A549 (cell line): ENCODE results near the gene PRRC1. TPM values are rescaled to one million over a fixed set of nuclear protein-coding genes. Genes with fewer than 3 reads are reported as not detected.

Experiments
- ATAC-seq, 2 experiments: fragments of 200-7000 bp in 1 of 2; fragments of >200 bp in 1 of 2; cut with Nextera tagmentation in 1 of 2; cut with Tn5 transposase in 1 of 2; 3 replicates each; pipeline versions ENCODE4 v1.8.0 to v1.9.1; 2018 to 2020; ENCODE audit warnings: mild to moderate bottlenecking in 1 of 2, moderate library complexity in 1 of 2
- CTCF ChIA-PET: fragments of 300-600 bp; sonication (Branson Sonifier 250); formaldehyde crosslinking; extraction: SDS; loops from one replicate; lab custom pipeline; 2021; ENCODE audit warnings: antibody characterized with exemption, inconsistent platforms; lab: Yijun Ruan, JAX
- POLR2A ChIA-PET: fragments of 350-600 bp; formaldehyde crosslinking; extraction: SDS; loops from one replicate; lab custom pipeline; 2021; ENCODE audit warnings: antibody characterized with exemption, inconsistent platforms; lab: Yijun Ruan, JAX
- DNase-seq, 2 experiments: peaks; one replicate each; pipeline versions ENCODE4 v3.0.0 to v3.0.0-alpha.2; 2011 to 2016; ENCODE audit warnings: low read depth in 1 of 2, low spot score in 1 of 2
- FAIRE-seq: peaks from 2 replicates; lab custom pipeline; 2011; peaks lifted over from hg19 to GRCh38; lab: Jason Lieb, UNC
- H3K27ac ChIP-seq, 2 experiments: fragments of >200 bp; sonication (Bioruptor Twin); formaldehyde crosslinking; 3 replicates each; pipeline ENCODE4 v1.5.1; 2016 to 2017
- H3K4me1 ChIP-seq: fragments of >200 bp; sonication (Bioruptor Twin); formaldehyde crosslinking; 3 replicates; pipeline ENCODE4 v1.6.1; 2016
- H3K4me2 ChIP-seq: fragments of >200 bp; sonication (Bioruptor Twin); formaldehyde crosslinking; 3 replicates; pipeline ENCODE4 v1.6.1; 2016
- H3K4me3 ChIP-seq: fragments of >200 bp; sonication (Bioruptor Twin); formaldehyde crosslinking; 3 replicates; pipeline ENCODE4 v1.5.1; 2016
- H3K9me3 ChIP-seq: fragments of >200 bp; sonication (Bioruptor Twin); formaldehyde crosslinking; 3 replicates; pipeline ENCODE4 v1.6.1; 2016
- BCL3 ChIP-seq: fragments of >200 bp; sonication (Bioruptor Twin); formaldehyde crosslinking; IDR thresholded peaks from 3 replicates; pipeline ENCODE4 v1.6.1; 2016
- CBX8 ChIP-seq: fragments of 200-600 bp; sonication (generic); IDR thresholded peaks from 2 replicates; pipeline ENCODE4 v1.6.1; 2016
- CHD2 ChIP-seq: fragments of 150-350 bp; IDR thresholded peaks from 2 replicates; pipeline ENCODE4 v1.6.1; 2014; ENCODE audit warnings: low read length; ENCODE audit not compliant: partially characterized antibody
- CHD4 ChIP-seq: fragments of 200-600 bp; sonication (generic); IDR thresholded peaks from 2 replicates; pipeline ENCODE4 v1.6.1; 2016; ENCODE audit warnings: antibody characterized with exemption, mild to moderate bottlenecking, borderline replicate concordance
- CTCF ChIP-seq: fragments of >200 bp; sonication (Bioruptor Twin); formaldehyde crosslinking; IDR thresholded peaks from 3 replicates; pipeline ENCODE4 v1.5.1; 2016
- EHF ChIP-seq: fragments of 250-450 bp; sonication (Bioruptor Pico); IDR thresholded peaks from 2 replicates; pipeline ENCODE4 v1.5.0; 2020; ENCODE audit warnings: mild to moderate bottlenecking
- EHMT2 ChIP-seq: fragments of 200-600 bp; sonication (generic); IDR thresholded peaks from 2 replicates; pipeline ENCODE4 v1.6.1; 2016; ENCODE audit warnings: antibody characterized with exemption, low read depth, mild to moderate bottlenecking, moderate library complexity
- ESRRA ChIP-seq: fragments of 150-350 bp; IDR thresholded peaks from 2 replicates; pipeline ENCODE4 v1.6.1; 2014; ENCODE audit warnings: mild to moderate bottlenecking, low read length, borderline replicate concordance
- FOSL2 ChIP-seq, 2 experiments: fragments of 450-650 bp in 1 of 2; fragments of >200 bp in 1 of 2; sonication (Bioruptor Twin) in 1 of 2; formaldehyde crosslinking; IDR thresholded peaks; 2 replicates each; pipeline versions ENCODE4 v1.5.0 to v1.6.1; 2016 to 2020; ENCODE audit warnings: mild to moderate bottlenecking in 1 of 2, moderate library complexity in 1 of 2
- FOXS1 ChIP-seq: fragments of 250-450 bp; sonication (Bioruptor Pico); IDR thresholded peaks from 2 replicates; pipeline ENCODE4 v1.5.0; 2020; ENCODE audit warnings: mild to moderate bottlenecking, moderate library complexity
- HDAC2 ChIP-seq: fragments of 200-600 bp; sonication (generic); IDR thresholded peaks from 2 replicates; pipeline ENCODE4 v1.6.1; 2016
- HMGXB4 ChIP-seq: fragments of 250-450 bp; sonication (Bioruptor Pico); IDR thresholded peaks from 2 replicates; pipeline ENCODE4 v1.5.0; 2021; ENCODE audit warnings: mild to moderate bottlenecking, moderate library complexity, borderline replicate concordance
- HOXA7 ChIP-seq: fragments of 250-450 bp; sonication (Bioruptor Pico); IDR thresholded peaks from 2 replicates; pipeline ENCODE4 v1.5.0; 2020; ENCODE audit warnings: mild to moderate bottlenecking, moderate library complexity
- HOXB13 ChIP-seq: fragments of 250-450 bp; sonication (Bioruptor Pico); IDR thresholded peaks from 2 replicates; pipeline ENCODE4 v1.5.0; 2020; ENCODE audit warnings: low read depth, mild to moderate bottlenecking, moderate library complexity
- HOXB5 ChIP-seq: fragments of 250-450 bp; sonication (Bioruptor Pico); IDR thresholded peaks from 2 replicates; pipeline ENCODE4 v1.5.0; 2020; ENCODE audit warnings: mild to moderate bottlenecking, moderate library complexity
- JUN ChIP-seq, 2 experiments: fragments of >200 bp; sonication (Bioruptor Twin); formaldehyde crosslinking; IDR thresholded peaks; 2 replicates in 1 of 2; 3 replicates in 1 of 2; pipeline ENCODE4 v1.6.1; 2016 to 2017
- KDM1A ChIP-seq: fragments of 200-600 bp; sonication (generic); IDR thresholded peaks from 2 replicates; pipeline ENCODE4 v1.6.1; 2016; ENCODE audit warnings: low read depth, mild to moderate bottlenecking
- MAX ChIP-seq: IDR thresholded peaks from 2 replicates; pipeline ENCODE4 v1.6.1; 2012
- MYC ChIP-seq: IDR thresholded peaks from 2 replicates; pipeline ENCODE4 v1.6.1; 2012; ENCODE audit warnings: mild to moderate bottlenecking, inconsistent platforms, low read length, improper control_type of control experiment, borderline replicate concordance
- NFE2L2 ChIP-seq: fragments of 150-350 bp; conservative IDR thresholded peaks from 2 replicates; pipeline ENCODE4 v1.6.1; 2014; ENCODE audit warnings: low read length
- NPAS2 ChIP-seq: fragments of 250-450 bp; sonication (Bioruptor Pico); IDR thresholded peaks from 2 replicates; pipeline ENCODE4 v1.8.0; 2022; ENCODE audit warnings: mild to moderate bottlenecking, moderate library complexity, borderline replicate concordance
- PBX3 ChIP-seq: IDR thresholded peaks from 2 replicates; pipeline ENCODE4 v1.6.1; 2012
- PHF8 ChIP-seq: fragments of 200-600 bp; sonication (generic); IDR thresholded peaks from 2 replicates; pipeline ENCODE4 v1.6.1; 2016; ENCODE audit warnings: low read depth, mild to moderate bottlenecking, antibody characterized with exemption, moderate library complexity, borderline replicate concordance
- POLR2AphosphoS2 ChIP-seq: conservative IDR thresholded peaks from 2 replicates; pipeline ENCODE4 v1.6.1; 2012; ENCODE audit warnings: low read length, improper control_type of control experiment, inconsistent platforms
- RAD21 ChIP-seq, 2 experiments: fragments of >200 bp in 1 of 2; sonication (Bioruptor Twin) in 1 of 2; formaldehyde crosslinking in 1 of 2; IDR thresholded peaks in 1 of 2; conservative IDR thresholded peaks in 1 of 2; 2 replicates in 1 of 2; 3 replicates in 1 of 2; pipeline ENCODE4 v1.6.1; 2012 to 2018; ENCODE audit warnings: inconsistent platforms in 1 of 2
- RARB ChIP-seq: fragments of 250-450 bp; sonication (Bioruptor Pico); IDR thresholded peaks from 2 replicates; pipeline ENCODE4 v1.8.0; 2021; ENCODE audit warnings: mild to moderate bottlenecking, moderate library complexity
- RCOR1 ChIP-seq: fragments of 150-350 bp; IDR thresholded peaks from 2 replicates; pipeline ENCODE4 v1.6.1; 2014; ENCODE audit warnings: antibody characterized with exemption, low read length, low read depth
- RFX5 ChIP-seq: fragments of 450-650 bp; IDR thresholded peaks from 2 replicates; pipeline ENCODE4 v1.7.1; 2014; ENCODE audit warnings: antibody characterized with exemption, mild to moderate bottlenecking, moderate library complexity
- RNF2 ChIP-seq: fragments of 200-600 bp; sonication (generic); IDR thresholded peaks from 2 replicates; pipeline ENCODE4 v1.6.1; 2016; ENCODE audit warnings: low read depth, mild to moderate bottlenecking, antibody characterized with exemption, moderate library complexity, borderline replicate concordance
- TP53 ChIP-seq: fragments of 250-450 bp; sonication (Bioruptor Pico); IDR thresholded peaks from 2 replicates; pipeline ENCODE4 v1.5.0; 2021; ENCODE audit warnings: mild to moderate bottlenecking, moderate library complexity
- ZNF302 ChIP-seq: fragments of 250-450 bp; sonication (Bioruptor Pico); IDR thresholded peaks from 2 replicates; pipeline ENCODE4 v1.9.0; 2021; ENCODE audit warnings: inconsistent platforms, mild to moderate bottlenecking, moderate library complexity
- ZSCAN20 ChIP-seq: fragments of 250-450 bp; sonication (Bioruptor Pico); IDR thresholded peaks from 2 replicates; pipeline ENCODE4 v1.8.0; 2022; ENCODE audit warnings: mild to moderate bottlenecking, moderate library complexity
- WGBS: methylation state at CpG from one replicate; pipeline ENCODE4 v1.1.6; 2017; ENCODE audit errors: missing lambda C conversion rate; 5-methylcytosine and 5-hydroxymethylcytosine counted together
- polyA plus RNA-seq, 4 experiments: library from polyadenylated mRNA; depleted of rRNA in 3 of 4; stranded (reverse); fragments of >200 nt; fragmentation: RNase III in 1 of 4; extraction: RNeasy Plus Mini Kit Qiagen cat#74134 plus additional on column Dnase treatment in 1 of 4; gene quantifications; 2 replicates in 3 of 4; 3 replicates in 1 of 4; pipeline ENCODE4 v1.2.3, GENCODE V29; 2011 to 2017

The PRRC1 gene
- polyA plus RNA-seq, 2 of the 4 experiments (the other 2 are of a cell fraction), result 40.7 to 82.2 TPM

DNA sequence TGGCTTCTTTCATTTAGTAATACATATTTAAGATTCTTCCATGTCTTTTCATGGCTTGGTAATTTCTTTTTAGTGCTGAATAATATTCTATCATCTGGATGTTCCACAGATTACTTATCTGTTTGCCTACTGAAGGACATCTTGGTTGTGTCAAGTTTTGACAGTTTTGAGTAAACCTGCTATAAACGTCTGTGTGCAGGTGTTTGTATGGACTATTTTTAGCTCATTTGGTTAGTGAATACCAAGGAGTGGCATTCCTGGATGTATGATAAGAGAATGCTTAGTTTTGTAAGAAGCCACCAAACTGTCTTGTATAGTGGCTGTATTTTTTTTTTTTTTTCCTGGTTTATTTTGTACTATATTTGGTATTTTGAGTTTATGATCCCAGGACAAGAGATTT is 38.4 kb downstream of the PRRC1 start (continued):
- TF ChIP-seq ESRRA (no peak), EHF (CRISPR knock-in tag) (no peak), HMGXB4 (CRISPR knock-in tag) (no peak), HOXB5 (no peak)

- no peak for DNase-seq
- no peak for FAIRE-seq
- no peak for ATAC-seq
- POLR2A ChIA-PET, result no interaction called here
- 76% methylated on average over 3 of the region's 3 CpGs for WGBS
- Histone ChIP-seq H3K4me1 (no peaks in the 10 kb centered on the region), H3K9me3 (no peaks in the 10 kb centered on the region), H3K4me3 (no peak overlapping the region), H3K27ac (no peak overlapping the region), H3K4me2 (no peak overlapping the region)
- no peak for TF ChIP-seq RCOR1
- no peak for TF ChIP-seq MAX
- TF ChIP-seq RAD21 (conservative IDR thresholded peaks at IDR 0.05 in 1 of 2, IDR thresholded peaks at IDR 0.05 in 1 of 2), result no peak
- no peak for TF ChIP-seq MYC
- TF ChIP-seq FOXS1 (CRISPR knock-in tag), result no peak
- no peak for TF ChIP-seq POLR2AphosphoS2
- TF ChIP-seq HDAC2, result no peak
- no peak for TF ChIP-seq RNF2
- no peak for TF ChIP-seq ZNF302
- no peak for TF ChIP-seq CBX8
- TF ChIP-seq NFE2L2, result no peak
- no peak for TF ChIP-seq CTCF
- no peak for TF ChIP-seq BCL3
- no peak for TF ChIP-seq ZSCAN20
- no peak for TF ChIP-seq RFX5
- TF ChIP-seq KDM1A, result no peak
- no peak for TF ChIP-seq TP53 (CRISPR knock-in tag)
- CTCF ChIA-PET, result no interaction called here
Measured at GRCh38 chr5:127556609-127557334, 39.3 kb downstream of the PRRC1 start.

- H3K9me3 ChIP-seq, result no peaks in the 10 kb centered on the region
- DNase-seq, result no peak
- no peak for TF ChIP-seq CHD4
- TF ChIP-seq PBX3, result no peak
- no peak for TF ChIP-seq HOXB13 (CRISPR knock-in tag)
- no peak for TF ChIP-seq POLR2AphosphoS2
- TF ChIP-seq RARB (CRISPR knock-in tag), result no peak
- no peak for TF ChIP-seq FOXS1 (CRISPR knock-in tag)
- no peak for TF ChIP-seq NPAS2
- no peak for TF ChIP-seq CHD2
- no peak for TF ChIP-seq PHF8
- no peak for TF ChIP-seq EHMT2
- TF ChIP-seq FOSL2 (IDR thresholded peaks at IDR 0.05), result no peak
- no peak for TF ChIP-seq FOSL2 (CRISPR knock-in tag; IDR thresholded peaks at IDR 0.05)
- no peak for TF ChIP-seq JUN (IDR thresholded peaks at IDR 0.05)
- TF ChIP-seq HOXA7 (CRISPR knock-in tag), result no peak
- TF ChIP-seq, all 56 proteins: peak for 0
- H3K4me1 ChIP-seq, result no peaks in the 10 kb centered on the region
- no peak overlapping the region for H3K27ac ChIP-seq
- H3K4me2 ChIP-seq, result no peak overlapping the region
- FAIRE-seq (no peak), ATAC-seq (no peak)
- WGBS, result 53% methylated on average over 2 of the region's 2 CpGs
- CTCF ChIA-PET, result no interaction called here
- H3K4me3 ChIP-seq, result no peak overlapping the region
- POLR2A ChIA-PET, result no interaction called here
Measured at GRCh38 chr5:127558273-127558672, 40.8 kb downstream of the PRRC1 start.
